Calu3 (cell line): ENCODE measurements around the gene GET4. TPM values are rescaled to one million over a fixed set of nuclear protein-coding genes. Genes with fewer than 3 reads are reported as not detected.

Source experiments
- BruUV-seq: library from RNA; stranded (reverse); fragments of 400-500 nt; replicated peaks from 2 replicates; lab custom pipeline; 2021; lab: Mats Ljungman, UMichigan
- CTCF ChIA-PET: fragments of 300-600 bp; sonication (Branson Sonifier 250); formaldehyde crosslinking; loops from one replicate; lab custom pipeline; 2022; ENCODE audit warnings: antibody characterized with exemption; lab: Charles Lee
- DNase-seq: peaks from one replicate; pipeline ENCODE4 v3.0.0; 2022
- H3K27ac Mint-ChIP-seq: one replicate; pipeline ENCODE4 v1.8.0; 2022; ENCODE audit warnings: mixed read lengths; ENCODE audit not compliant: unreplicated experiment
- H3K27me3 Mint-ChIP-seq: one replicate; pipeline ENCODE4 v1.8.0; 2022; ENCODE audit warnings: mixed read lengths; ENCODE audit not compliant: unreplicated experiment
- H3K36me3 Mint-ChIP-seq: one replicate; pipeline ENCODE4 v1.8.0; 2022; ENCODE audit warnings: mild to moderate bottlenecking, moderate library complexity, mixed read lengths; ENCODE audit not compliant: insufficient read depth, unreplicated experiment
- H3K4me1 Mint-ChIP-seq: one replicate; pipeline ENCODE4 v1.8.0; 2022; ENCODE audit warnings: mild to moderate bottlenecking, low read depth, mixed read lengths; ENCODE audit not compliant: unreplicated experiment
- H3K4me3 Mint-ChIP-seq: one replicate; pipeline ENCODE4 v1.8.0; 2022; ENCODE audit warnings: mild to moderate bottlenecking, low read depth, moderate library complexity, mixed read lengths; ENCODE audit not compliant: unreplicated experiment
- H3K9me3 Mint-ChIP-seq: one replicate; pipeline ENCODE4 v1.8.0; 2022; ENCODE audit warnings: low read depth, mixed read lengths; ENCODE audit not compliant: unreplicated experiment
- intact Hi-C: fragments of 100-400 bp; cut with micrococcal nuclease; formaldehyde crosslinking; loops from one replicate; pipeline ENCODE4 v1.10.0; 2022; ENCODE audit not compliant: unreplicated experiment
- total RNA-seq: library from RNA; stranded (reverse); gene quantifications from 2 replicates; pipeline ENCODE4 v1.2.3, GENCODE V29; 2022
- TF ChIP-seq, protein P1 (sequence below): fragments of 200-600 bp; IDR thresholded peaks from one replicate; pipeline ENCODE4 v1.8.0; 2022; ENCODE audit warnings: antibody characterized with exemption; ENCODE audit not compliant: unreplicated experiment

The GET4 gene
- total RNA-seq, 1 experiment from 2014 or later = 145 TPM

DNA sequence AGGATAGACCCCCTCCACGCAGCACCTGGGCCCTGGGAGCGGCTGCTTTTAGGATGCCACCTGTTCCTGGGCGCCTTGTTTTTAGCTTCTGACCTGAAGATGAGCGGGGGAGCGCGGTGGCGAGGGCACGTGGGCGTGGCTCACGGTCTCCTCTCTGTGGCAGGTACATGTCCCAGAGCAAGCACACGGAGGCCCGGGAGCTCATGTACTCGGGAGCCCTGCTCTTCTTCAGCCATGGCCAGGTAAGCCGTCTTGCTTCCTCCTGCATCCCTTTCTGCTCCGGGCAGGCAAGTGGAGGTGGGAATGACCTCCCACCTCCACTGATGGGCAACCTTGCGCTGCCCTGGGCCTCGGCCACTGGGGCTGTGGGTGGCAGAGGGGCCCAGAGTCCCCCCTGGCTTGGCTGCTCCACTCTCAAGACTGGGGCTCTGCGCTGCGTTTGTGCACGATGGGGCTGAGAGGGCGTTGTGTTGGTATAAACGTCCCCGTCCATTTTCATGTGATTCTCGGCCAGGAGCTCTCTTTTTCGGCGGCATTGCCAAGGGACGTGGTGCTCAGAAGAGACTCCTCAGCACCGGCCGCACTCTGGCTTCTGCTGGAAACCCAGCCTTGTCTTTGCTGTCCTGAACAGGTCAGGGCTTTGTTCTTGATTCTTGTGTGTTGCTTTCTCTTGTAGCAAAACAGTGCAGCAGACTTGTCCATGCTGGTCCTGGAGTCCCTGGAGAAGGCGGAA, 9.7 kb downstream of the GET4 start:
- DNase-seq = no peak
- Mint-ChIP-seq H3K27me3 (no peaks in the 10 kb centered on the region), H3K4me1 (peaks cover 15% of the 10 kb centered on the region), H3K9me3 (no peaks in the 10 kb centered on the region), H3K36me3 (peaks cover 88% of the 10 kb centered on the region), H3K27ac (peak overlapping the region; percentile 39), H3K4me3 (no peak overlapping the region)
- intact Hi-C loops = no loop called here
- CTCF ChIA-PET = no interaction called here
- no TSS peak for BruUV-seq
- TF ChIP-seq, protein P1, sequence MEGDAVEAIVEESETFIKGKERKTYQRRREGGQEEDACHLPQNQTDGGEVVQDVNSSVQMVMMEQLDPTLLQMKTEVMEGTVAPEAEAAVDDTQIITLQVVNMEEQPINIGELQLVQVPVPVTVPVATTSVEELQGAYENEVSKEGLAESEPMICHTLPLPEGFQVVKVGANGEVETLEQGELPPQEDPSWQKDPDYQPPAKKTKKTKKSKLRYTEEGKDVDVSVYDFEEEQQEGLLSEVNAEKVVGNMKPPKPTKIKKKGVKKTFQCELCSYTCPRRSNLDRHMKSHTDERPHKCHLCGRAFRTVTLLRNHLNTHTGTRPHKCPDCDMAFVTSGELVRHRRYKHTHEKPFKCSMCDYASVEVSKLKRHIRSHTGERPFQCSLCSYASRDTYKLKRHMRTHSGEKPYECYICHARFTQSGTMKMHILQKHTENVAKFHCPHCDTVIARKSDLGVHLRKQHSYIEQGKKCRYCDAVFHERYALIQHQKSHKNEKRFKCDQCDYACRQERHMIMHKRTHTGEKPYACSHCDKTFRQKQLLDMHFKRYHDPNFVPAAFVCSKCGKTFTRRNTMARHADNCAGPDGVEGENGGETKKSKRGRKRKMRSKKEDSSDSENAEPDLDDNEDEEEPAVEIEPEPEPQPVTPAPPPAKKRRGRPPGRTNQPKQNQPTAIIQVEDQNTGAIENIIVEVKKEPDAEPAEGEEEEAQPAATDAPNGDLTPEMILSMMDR = no peak

DNA sequence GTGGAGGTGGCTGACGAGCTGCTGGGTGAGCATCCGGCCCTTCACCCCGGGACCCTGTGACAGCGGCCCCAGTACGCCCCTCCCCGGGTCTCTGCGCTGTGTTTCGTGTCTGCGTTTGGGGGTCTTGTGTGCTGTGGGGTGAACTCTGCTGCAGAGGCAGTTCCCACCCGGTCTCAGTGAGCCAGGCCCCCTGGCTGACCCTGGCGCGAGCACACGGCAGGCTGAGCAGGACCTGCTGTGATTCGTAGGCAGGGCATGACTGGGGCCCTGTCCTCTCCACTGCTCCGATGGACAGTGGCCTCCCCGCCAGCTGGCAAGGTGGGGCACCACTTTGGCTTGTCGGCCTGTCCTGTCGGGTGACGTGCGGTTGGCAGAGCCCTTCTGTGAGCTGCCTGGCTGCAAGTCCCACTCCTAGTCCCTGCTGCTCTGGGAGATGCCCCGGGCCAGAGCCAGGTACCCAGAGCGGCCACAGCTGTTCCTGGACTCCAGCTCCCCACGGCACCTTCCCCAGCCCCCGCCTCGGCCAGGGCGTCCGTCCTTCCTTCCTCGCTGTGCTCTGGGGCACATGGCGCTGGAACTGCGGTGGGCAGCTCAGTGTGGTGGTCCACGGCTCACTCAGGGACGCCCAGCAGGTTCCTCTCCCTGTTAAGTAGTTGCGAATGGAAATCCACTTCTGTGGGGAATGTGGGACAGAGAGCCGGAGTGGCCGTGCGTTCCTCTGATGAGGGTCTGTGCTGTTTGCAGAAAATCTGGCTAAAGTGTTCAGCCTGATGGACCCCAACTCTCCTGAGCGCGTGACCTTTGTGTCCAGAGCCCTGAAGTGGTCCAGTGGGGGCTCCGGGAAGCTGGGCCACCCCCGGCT, 10.5 kb downstream of the GET4 start:
- Mint-ChIP-seq H3K4me3 (no peak overlapping the region), H3K27me3 (no peaks in the 10 kb centered on the region), H3K4me1 (peaks cover 11% of the 10 kb centered on the region), H3K27ac (peak overlapping the region; percentile 59), H3K36me3 (peaks cover 90% of the 10 kb centered on the region), H3K9me3 (no peaks in the 10 kb centered on the region)
- no TSS peak for BruUV-seq
- TF ChIP-seq, protein P1 = no peak
- intact Hi-C loops = no loop called here
- CTCF ChIA-PET = no interaction called here
- DNase-seq = no peak

DNA sequence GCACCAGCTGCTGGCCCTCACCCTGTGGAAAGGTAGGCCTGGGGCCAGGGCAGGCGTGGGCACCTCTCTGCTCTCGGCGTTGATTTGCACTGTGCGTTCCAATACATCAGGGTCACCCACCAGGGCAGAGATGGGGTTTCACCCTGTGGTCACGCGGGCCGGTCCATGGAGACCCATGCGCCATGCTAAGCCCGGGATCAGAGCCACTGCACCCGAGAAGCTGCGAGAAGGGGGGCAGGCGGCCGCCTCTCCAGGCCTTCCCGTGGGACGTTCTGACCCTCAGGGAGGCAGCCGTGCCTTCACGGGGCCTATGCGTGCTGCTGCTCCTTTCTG, 11.1 kb downstream of the GET4 start:
- no peak for DNase-seq
- TF ChIP-seq, protein P1 = no peak
- Mint-ChIP-seq H3K4me1 (peaks cover 12% of the 10 kb centered on the region), H3K36me3 (peaks cover 91% of the 10 kb centered on the region), H3K9me3 (no peaks in the 10 kb centered on the region), H3K27ac (peak overlapping the region; percentile 59), H3K4me3 (no peak overlapping the region), H3K27me3 (no peaks in the 10 kb centered on the region)
- no TSS peak for BruUV-seq
- intact Hi-C loops = no loop called here
- CTCF ChIA-PET = no interaction called here

DNA sequence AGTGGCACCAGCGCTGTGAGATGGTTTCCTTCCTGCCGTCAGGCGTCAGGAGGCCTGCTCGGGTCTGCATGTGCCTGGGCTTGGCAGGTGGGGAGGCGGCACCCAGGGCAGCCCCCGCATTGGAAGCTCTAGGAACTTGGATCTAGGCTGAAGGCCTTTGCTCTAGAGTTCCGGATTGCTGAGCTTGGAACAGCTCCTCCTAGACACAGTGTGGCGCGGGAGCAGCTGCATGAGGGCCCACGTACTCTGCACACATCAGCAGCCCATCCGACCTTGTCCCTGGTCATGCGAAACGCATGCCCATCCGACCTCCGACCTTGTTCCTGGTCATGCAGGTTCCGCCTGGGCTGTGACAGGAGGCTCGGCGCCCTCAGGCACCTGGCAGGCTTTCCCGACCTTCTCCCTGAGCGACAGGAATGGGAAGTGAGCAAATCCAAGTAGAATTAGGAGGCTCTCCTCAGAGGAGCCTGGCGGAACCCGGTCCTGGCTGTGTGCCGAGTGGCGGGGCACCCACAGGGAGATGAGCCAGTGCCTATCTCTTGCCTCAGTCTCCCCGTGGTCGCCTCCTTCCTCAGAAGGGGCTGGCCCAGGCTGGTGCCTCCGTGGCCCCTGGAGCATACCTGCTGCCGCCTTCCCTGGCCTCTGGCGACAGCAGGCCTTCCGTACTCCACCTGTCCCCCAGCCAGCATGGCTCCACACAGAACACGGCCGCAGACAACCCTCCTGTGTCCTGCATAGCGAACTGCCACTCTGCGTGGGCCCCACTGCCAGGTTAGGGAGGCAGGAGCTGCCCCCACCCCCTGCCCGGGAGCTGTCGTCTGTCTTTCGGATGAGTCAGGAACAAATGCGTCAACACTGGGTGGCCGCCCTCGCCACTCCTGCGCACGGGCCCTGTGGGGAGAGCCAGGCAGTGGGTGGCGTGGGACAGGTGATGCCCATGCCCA, 12.0 kb downstream of the GET4 start:
- no TSS peak for BruUV-seq
- Mint-ChIP-seq H3K36me3 (peaks cover 96% of the 10 kb centered on the region), H3K9me3 (no peaks in the 10 kb centered on the region), H3K27ac (peak overlapping the region; percentile 59), H3K4me3 (peak overlapping the region; percentile 4), H3K4me1 (peaks cover 21% of the 10 kb centered on the region), H3K27me3 (no peaks in the 10 kb centered on the region)
- DNase-seq = no peak
- CTCF ChIA-PET = no interaction called here
- intact Hi-C loops = no loop called here
- TF ChIP-seq, protein P1 = no peak
